NCI-H748 treated with DMSO at 0.1 percent for 48 hours (cell line): ENCODE results near the gene SORD.
"Not testable (repeated sequence)": the region's sequence is repeated elsewhere in the genome, so short reads cannot be mapped to it uniquely, and the experiment has no call there.

Experiments used
- DNase-seq: peaks from one replicate; lab custom pipeline; 2025; lab: John Stamatoyannopoulos, UW

The SORD gene

DNA sequence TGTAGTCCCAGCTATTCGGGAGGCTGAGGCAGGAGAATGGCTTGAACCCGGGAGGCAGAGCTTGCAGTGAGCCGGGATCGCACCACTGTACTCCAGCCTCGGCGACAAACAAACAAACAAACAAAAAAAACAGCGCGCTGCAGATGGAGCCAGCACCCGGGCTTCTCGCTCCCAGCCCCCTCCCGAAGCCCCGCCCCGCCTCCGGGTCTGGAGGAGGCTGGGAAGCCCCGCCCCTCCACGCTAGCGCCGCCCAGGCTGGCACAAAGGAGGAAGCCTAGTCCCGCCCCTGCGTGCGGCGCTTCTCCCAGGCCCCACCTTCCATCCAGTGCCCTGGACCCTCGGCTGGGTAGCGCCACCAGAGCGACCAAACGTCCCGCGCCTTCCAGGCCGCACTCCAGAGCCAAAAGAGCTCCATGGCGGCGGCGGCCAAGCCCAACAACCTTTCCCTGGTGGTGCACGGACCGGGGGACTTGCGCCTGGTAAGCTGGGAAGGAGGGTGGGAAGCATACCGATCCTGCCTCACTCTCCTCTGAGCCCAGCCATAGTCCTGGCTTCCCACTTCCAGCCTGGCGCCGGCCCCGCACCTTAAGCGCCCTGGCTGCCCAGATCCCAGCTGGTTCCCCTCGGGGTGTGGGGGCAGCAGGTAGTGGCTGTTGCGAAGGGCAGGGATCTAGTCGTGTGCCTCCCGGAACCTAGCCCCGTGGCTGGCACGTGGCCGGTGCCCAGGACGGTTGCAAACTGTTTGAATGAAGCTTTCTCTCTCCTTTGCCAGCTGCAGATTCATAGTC, at the start of gene SORD:
SORD (plus strand) TSS at position 325 of the 788 bp plus-strand sequence; CDS start at position 414, 89 bp downstream.
- DNase-seq = peak; percentile 37

DNA sequence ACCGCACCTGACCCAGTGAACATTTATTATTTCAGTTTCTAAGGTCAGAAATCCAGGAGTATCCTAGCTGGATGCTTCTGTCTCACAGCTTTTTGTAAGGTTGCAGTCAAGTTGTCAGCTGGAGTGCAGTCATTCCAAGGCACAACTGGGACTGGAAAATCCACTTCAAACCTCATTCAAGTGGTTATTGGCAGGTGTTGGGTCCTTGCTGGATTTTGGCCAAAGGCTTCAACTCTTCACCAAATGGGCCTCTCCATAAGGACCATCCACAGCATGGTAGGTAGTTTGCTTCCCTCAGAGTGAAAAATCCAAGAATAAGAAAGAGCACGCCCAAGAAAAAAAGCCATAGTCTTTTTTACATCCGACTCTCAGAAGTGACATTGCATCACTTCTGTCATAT, 46.8 kb upstream of the SORD start:
- DNase-seq = not testable (repeated sequence)

DNA sequence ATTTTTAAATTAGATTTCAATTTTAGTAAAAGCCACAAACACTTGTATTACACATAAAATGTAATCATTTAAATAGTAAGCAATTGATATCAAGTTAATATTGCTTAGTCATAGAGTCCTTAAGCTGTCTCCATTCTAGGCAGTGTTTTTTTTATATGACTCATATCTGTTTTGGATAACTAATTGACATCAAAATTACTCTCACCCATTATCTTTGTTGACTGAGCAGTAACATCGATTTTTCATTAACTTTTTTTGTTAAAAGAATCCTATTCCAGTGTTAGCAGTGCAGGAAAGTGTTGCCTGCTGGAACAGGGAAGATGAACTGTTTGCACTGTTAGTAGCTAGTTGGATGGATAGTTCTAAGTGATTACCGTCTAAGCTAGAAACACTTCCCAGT, 45.2 kb upstream of the SORD start:
- DNase-seq = peak; percentile 17

DNA sequence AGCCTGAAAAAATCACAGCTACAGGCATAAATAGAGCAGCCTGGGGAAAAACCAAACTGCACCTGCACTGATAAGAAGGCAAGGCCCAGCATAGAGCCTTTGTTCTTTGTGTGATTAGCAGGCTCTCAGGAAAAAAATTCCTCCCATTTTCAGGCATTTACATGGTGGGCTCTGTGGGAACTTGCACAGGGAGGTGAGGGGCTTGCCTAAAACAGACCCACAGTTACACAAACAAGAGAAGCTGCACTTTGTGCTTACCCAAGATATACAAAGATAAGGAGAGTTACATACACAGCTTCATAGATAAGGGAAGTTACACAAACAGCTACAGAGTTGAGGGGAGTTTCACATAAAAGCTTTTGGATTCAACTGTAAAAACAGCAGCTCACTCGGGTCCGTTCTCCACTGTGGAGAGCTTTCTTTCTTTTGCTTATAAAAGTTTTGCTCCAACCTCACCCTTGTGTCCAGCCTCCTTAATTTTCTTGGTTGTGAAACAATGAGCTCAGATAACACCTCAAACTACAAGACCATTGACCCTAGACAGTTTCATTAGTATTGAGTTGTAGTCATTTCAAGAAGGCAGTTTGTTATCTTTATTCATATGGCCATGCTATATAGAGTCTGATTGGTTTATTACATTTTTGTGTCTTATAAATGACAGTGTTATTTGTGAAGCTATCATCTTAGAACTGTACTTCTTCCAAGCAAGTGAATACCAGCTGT, 43.2 kb upstream of the SORD start:
- DNase-seq = not testable (repeated sequence)

DNA sequence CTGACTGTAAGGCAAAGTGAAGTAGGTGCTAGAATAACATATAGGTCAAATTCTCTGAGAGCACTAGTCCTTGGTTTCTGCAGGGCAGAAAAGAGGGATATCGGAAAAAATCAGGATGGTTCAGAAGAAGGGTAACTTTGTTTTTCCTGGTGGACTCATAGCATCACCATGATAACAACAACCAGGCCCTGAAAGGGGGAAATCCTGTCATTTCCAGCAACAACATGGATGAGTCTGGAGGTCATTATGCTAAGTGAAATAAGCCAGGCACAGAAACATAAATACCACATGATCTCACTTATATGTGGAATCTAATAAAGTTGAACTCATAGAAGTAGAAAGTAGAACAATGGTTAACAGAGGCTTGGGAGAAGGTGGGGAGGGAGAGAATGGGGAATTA, 38.9 kb upstream of the SORD start:
- DNase-seq = not testable (repeated sequence)

DNA sequence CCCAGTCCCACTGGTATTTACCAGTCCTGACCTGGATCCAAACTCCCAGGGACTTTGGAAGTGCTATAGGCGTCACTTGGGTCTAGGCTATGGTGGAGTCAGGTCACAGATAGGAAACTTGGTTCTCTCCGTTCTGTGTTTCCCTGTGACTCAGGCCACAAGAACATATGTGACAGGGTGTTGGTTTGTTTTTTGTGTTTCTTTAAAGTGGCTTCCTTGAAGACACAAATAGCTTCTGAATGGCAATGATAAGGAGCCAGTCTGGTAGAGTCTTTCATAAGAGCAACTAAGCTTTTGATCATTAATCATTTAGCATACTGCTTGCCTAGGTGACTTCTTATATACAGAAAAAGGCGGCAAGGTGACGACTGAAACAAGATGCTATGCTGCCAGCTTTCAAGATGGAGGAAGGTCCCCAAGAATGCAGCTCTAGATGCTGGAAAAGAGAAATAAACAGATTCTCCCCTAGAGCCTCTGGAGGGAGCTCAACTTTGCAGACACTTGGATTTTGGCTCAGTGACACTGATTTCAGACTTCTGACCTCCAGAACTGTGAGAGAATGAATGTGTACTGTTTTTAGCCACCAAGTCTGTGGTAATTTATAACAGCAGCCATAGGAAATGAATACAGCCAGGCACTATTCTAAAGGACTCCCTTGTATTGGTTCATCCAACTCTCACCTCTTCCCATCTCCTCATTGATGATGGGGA, 36.5 kb upstream of the SORD start:
- not testable (repeated sequence) for DNase-seq

DNA sequence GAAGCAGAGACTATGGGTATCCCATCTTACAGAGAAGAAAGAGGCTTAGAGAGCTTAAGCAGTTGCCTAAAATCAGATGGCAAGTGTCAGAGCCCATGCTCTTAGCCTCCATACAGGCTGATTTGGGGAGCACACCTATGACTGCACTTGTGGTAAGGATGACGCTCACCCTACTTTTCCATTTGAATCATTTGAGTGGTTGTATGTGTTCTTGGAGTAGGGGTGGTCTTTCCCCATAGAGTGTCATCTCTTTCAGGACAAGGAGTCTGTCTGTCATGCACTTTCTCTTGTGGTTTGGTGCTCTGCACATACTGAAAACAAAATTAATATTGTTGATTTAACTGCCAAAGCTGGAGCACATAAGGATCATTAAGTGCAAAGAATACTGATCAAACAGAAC, 35.3 kb upstream of the SORD start:
- not testable (repeated sequence) for DNase-seq

DNA sequence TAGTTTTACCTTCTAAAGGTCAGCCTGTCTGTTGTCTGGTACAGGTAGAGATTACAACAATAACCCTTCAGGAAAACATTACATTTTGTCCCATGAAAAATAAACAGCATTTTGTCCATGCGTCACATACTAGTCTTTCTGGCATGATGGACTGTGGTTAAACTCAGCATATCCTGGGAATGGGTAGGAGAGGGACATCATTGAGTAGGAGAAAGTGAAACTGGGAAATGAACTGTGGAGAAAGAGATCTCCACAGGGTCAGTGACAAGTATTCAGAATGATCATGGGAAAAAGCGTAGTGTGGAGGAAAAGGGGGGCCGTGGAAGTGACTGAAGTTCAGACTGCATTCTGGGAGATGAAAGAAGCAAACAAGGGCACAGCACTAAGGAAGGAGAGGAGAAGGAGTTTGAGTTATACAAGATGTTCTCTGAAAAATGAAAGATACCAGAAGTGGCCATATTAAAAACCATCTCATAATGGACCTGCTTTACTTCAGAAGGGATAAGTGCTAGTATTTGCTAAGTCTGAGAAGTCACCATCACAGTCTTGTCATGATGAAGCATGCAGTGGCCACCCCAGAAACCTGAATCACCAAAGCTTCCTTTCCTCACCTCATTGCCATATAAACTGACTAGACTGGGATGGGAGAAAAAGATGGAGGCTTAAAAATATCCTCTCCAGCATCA, 34.7 kb upstream of the SORD start:
- not testable (repeated sequence) for DNase-seq

DNA sequence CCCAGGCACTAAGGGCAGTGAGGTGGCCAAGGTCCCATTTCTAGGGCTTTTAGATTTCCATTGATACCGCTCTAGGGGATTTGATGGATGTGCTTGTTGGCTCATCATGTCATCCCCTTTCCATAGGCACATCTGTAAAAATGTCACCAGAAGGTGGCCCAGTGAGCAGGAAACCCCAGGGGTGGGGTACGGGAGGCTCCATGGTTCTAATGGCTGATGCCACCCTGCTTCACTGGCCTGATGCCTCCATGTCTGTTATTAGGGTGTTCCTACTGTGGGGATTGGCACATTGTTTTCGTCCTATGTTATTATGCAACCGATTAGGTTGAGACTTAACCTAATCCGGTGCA, 34.1 kb upstream of the SORD start:
- DNase-seq = not testable (repeated sequence)

DNA sequence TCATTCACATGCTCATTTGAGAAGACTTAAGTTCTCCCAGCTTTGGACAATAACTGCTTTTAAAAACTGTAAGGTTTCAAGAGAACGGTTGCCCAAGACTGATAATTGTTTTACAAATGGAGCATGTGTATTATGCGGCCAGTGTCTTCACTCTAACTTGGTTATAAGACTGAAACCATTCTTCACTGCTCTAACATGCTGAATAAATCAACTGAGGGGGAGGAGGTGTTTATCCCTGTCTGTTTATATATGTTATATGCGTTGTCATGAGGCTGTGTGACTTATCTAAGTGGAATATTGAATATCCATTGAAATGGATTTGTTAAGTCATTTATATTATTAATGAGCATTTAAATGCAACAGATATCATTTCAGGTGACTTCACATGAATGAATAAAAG, 25.4 kb upstream of the SORD start:
- not testable (repeated sequence) for DNase-seq

DNA sequence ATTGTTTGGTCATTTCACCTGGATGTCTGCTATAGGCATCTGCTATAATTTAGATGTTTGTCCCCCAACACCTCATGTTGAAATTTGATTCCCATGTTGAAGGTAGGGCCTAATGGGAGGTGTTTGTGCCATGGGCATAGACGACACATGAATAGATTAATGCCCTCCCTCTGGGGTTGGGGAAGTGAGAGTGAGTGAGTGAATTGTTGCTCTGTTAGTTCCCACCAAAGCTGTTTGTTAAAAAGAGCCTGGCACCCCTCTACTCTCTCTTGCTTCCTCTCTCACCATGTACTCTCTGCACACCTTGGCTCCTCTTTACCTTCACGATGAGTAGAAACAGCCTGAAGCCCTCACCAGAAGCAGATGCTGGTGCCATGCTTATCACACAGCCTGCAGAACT, 23.9 kb upstream of the SORD start:
- DNase-seq = no peak

DNA sequence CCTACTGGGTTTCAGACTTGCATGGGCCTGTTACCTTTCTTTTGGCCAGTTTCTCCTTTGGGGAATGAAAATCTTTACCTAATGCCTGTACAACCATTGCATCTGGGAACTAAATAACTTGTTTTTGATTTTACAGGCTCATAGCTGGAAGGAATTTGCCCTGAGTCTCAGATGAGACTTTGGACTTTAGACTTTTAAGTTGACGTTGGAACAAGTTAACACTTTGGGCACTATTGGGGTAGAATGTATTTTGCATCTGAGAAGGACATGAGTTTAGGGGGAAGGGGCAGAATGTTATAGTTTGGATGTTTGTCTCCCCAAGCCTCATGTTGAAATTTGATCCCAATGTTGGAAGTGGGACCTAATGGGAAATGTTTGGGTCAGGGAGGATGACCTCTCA, 21.8 kb upstream of the SORD start:
- DNase-seq = not testable (repeated sequence)

DNA sequence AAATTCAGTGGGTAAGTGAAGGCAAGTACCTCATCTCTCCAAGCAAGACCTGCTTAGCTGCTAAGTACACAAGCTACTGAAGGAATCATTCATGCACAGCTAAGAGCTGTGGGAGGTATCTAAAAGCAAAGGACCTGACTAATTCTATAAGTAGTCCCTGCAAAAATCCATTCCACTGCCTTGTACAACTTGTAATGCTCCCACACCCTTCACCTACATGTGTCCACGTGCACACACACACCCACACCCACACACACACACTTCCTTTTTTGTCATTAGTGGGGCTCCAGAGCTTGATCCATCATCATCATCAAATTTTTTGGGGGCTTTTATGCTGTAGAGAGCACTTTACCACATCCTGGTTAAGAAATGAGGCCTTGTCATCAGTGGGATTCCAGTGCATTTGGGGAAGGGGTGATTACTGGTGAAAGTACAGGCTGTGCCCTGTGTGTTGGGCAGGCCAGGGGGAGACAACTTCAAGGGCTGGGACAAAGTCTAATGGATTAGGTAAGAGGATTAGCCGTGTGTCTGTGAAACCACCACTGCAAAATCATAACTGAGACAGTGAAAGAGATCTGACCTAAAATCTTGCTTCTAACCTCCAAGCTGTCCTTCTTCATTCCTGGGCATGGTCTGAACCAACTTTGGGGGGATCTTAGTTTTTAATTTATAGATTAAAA, 19.1 kb upstream of the SORD start:
- DNase-seq = not testable (repeated sequence)

DNA sequence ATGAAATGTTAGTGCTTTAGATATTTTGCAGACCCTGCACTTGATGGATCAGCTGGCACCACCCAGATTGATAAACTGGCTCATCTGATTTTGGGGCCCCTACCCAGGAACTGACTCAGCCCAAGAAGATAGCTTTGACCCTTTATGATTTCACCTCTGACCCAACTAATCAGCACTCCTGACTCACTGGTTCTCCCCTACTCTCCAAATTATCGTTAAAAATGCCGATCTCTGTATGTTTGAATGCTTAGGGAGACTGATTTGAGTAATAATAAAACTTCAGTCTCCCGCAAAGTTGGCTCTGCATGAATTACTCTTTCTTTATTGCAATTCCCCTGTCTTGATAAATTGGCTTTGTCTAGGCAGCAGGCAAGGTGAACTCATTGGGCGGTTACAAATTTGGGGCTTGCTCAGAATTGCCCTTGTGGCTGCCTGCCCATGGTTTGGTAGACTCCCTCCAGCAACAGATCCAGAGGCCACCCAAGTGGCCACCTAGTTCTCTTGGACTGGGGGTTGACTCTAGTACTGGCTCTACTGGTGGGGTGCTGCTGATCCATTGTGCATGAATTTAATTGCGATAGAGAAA, 18.3 kb upstream of the SORD start:
- DNase-seq = not testable (repeated sequence)

DNA sequence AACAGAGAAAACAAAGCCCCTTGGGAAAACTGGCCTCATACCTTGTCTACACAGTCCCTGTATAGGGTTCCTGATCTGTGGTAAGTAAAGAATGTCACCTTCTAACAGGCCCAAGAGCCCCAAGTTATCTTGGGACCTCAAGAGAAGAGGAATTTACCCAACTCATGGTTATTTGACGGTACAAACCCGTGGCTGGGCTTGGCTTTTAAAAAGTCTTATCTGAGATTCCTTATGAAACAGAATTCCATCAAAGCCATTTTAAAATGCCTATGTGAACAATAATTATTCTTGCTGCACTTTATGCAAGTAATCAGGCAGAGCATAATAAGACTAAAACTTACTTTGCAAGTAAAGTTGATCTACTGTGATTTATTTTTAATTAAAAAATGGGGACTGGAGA, 13.9 kb upstream of the SORD start:
- DNase-seq = no peak

DNA sequence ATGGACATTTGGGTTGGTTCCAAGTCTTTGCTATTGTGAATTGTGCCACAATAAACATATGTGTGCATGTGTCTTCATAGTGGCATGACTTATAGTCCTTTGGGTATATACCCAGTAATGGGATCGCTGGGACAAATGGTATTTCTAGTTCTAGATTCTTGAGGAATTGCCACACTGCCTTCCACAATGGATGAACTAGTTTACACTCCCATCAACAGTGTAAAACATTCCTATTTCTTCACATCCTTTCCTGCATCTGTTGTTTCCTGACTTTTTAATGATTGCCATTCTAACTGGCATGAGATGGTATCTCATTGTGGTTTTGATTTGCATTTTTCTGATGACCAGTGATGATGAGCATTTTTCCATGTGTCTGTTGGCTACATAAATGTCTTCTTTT, 7.9 kb upstream of the SORD start:
- DNase-seq = not testable (repeated sequence)

DNA sequence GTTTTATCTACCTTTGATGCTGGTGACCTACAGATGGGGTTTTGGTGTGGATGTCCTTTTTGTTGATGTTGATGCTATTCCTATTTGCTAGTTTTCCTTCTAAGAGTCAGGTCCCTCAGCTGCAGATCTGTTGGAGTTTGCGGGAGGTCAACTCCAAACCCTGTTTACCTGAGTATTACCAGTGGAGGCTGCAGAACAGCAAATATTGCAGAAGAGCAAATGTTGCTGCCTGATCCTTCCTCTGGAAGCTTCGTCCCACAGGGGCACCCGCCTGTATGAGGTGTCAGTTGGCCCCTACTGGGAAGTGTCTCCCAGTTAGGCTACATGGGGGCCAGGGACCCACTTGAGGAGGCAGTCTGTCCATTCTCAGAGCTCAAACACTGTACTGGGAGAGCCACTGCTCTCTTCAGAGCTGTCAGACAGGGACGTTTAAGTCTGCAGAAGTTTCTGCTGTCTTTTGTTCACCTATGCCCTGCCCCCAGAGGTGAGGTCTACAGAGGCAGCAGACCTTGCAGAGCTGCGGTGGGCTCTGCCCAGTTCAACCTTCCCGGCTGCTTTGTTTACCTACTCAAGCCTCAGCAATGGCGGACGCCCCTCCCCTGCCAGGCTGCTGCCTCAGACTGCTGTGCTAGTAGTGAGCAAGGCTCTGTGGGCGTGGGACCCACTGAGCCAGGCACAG, 2.6 kb upstream of the SORD start:
- DNase-seq = not testable (repeated sequence)

DNA sequence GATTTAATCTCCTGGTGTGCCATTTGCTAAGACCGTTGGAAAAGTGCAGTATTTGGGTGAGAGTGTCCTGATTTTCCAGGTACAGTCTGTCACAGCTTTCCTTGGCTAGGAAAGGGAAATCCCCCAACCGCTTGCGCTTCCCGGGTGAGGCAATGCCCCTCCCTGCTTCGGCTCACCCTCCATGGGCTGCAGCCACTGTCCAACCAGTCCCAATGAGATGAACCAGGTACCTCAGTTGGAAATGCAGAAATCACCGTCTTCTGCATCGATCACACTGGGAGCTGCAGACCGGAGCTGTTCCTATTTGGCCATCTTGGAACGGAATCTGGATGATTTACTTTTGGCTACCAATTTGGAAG, 2.1 kb upstream of the SORD start:
- not testable (repeated sequence) for DNase-seq

DNA sequence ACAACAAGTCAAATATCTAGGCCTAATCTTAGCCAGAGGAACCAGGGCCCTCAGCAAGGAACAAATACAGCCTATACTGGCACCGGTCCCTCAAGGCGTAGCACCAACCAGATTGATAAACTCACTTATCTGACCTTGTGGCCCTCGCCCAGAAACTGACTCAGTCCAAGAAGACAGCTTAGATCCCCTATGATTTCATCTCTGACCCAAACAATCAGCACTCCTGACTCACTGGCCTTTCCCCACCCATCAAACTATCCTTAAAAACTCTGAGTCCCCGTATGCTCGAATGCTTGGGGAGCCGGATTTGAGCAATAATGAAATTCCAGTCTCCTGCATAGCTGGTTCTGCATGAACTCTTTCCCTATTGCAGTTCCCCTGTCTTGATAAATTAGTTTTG, 1.6 kb upstream of the SORD start:
- no peak for DNase-seq

DNA sequence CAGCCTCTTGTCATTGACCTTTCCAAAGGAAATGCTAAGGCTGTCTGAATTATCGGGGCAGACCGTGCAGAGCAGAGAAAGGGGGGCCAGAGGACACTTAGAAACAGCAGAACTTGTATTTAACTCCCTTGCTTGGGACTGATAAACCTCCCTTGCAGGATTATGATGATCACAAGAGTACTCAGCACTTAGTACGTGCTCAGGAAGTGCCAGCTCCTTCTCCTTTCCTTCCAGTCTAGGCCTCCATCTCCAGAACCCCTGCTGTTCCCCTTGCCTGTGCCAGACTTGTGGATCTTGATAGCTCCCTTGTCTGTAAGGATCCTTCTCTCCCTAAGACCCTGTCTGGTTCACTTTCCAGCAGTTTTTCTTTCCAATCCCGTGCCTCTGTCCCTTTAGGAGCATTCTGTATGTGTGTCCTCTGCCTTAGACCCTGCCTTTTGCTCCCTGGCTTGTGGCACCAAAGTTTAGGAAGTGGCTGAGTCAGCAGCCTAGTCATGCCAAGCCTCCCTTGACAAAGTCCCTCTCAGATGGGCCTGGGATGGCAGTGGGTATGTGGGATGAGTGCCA, 747 bp downstream of the SORD start:
- no peak for DNase-seq
